Mammary epithelial cell (primary cell): ENCODE data around the gene KCNG1.

Experiments used
- CTCF ChIP-seq, 2 donors: IDR thresholded peaks in 1 of 2; conservative IDR thresholded peaks in 1 of 2; 2 replicates each; pipeline ENCODE4 v1.5.1; 2011 to 2012; ENCODE audit warnings: inconsistent platforms in 2 of 2, low read length in 2 of 2, mild to moderate bottlenecking in 2 of 2, control low read depth in 1 of 2, low read depth in 1 of 2; ENCODE audit not compliant: insufficient read depth in 1 of 2; ENCODE audit errors: extremely low read depth in 1 of 2
- EZH2 ChIP-seq: IDR thresholded peaks from 2 replicates; pipeline ENCODE4 v1.6.1; 2012; ENCODE audit warnings: low read length, inconsistent platforms, borderline replicate concordance

- TF ChIP-seq CTCF (conservative IDR thresholded peaks at IDR 0.05 in 1 of 2, IDR thresholded peaks at IDR 0.05 in 1 of 2; ENCODE audit: extremely low read depth in 1 of 2, insufficient read depth in 1 of 2, low read depth in 1 of 2, low read length in 2 of 2) (no peak), EZH2 (no peak)
Measured at GRCh38 chr20:50969435-50969834, 53.5 kb downstream of the KCNG1 start.
